Activated CD4-positive, alpha-beta T cell treated with anti-CD3 and anti-CD28 coated beads, Interleukin-2, amount 50 U/mL, for 1 hour (primary cell): Measurements from ENCODE around the gene GALNS.
"Not testable (repeated sequence)": the region's sequence is repeated elsewhere in the genome, so short reads cannot be mapped to it uniquely, and the experiment has no call there.

ENCODE experiments used
- DNase-seq: peaks from one replicate; pipeline ENCODE4 v3.0.0-alpha.2; 2020

The GALNS gene

DNA sequence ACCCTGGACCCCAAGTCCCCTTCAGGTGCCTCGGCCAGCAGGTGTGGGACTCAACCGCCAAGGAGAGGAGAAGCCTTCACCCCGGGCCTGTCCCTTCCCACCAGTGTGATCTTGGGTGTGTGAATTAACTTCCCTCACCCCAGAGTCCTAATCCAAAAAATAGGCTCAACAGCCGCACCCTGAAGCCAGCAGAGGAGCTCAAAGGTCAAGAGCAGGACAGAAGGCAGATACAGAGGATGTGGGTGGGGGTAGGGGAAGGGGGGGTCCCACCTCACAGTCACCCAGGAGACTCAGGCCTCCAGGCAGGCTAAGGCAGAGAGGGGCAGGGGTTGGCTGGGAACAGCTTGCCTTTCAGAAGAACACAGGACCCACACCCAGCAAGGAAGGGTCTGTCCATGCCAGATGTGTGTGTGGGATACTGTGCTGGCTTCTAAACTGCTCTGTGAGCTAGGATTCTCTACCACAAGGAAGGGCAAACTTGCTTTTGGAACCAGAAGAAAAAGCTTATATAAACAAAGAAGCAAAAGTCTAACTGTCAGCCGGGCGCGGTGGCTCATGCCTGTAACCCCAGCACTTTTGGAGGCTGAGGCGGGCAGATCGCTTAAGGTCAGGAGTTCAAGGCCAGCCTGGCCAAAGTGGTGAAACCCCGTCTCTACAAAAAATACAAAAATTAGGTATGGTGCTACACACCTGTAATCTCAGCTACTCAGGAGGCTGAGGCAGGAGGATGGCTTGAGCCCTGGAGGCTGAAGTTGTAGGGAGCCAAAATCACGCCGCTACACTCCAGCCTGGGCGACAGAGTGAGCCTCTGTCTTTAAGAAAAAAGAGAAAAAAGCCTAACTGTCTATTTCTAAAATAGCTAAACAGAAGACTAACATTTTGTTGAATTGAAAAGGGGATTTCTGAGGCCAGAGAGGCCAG, 76.3 kb downstream of the GALNS start:
- no peak for DNase-seq

DNA sequence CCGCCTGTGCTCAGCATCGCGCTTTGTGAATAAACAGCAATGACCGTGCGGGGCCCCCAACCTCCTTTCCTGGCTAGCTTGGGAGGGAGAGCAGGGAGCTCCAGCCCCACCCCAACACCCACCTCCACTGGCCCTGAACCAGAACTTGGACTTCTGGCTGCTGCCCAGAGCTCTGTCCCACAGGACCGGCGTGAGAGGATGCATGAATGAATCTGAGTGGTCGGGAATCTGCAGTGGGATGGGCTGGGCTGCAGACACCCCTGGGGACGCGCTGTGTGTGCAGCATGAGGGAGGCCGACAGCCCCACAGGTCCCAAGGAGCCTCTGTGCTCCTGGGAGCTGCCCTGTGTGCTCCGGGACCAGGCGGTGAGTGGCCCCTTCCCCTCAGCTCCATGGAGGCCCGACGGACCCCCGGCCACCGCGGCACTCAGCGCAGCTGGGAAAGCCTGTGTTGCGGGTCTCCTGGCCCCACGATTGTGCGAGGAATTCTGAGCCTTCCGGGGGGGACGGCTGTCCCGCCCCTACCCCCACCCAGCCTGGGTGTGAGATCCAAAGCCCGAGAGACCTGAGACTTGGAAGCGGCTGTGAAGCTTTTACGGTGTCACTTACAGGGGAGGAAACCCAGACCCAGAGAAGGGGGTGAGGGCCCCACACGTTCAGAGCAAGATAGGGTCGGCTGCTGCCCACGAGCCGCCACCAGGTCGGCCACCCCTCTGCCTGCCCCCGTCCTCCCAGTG, 77.2 kb downstream of the GALNS start:
- DNase-seq: no peak

DNA sequence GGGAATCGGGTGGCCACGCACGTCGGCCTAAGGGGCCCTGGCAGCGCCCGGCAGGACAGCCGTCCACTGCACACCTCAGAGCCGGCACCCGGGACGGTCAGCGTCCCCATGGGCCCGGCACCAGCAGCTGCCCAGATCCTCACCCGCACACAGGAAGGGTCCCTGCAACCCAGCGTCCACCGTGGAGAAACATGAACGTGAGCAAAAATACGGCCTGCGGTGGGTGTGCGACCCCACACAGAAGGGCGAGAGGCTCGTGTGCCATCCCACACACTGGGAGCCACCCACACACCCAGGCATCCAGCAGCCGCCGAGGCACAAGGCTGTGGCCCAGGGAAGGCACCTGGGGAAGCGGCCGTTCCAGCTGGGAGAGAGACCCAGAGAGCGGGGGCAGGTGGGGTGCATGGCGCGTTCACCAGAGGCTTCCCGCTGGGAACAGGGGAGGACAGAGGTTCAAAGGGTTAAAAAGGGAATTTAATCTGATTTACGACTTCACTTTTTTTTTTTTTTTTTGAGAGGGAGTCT, 78.1 kb downstream of the GALNS start:
- no peak for DNase-seq

DNA sequence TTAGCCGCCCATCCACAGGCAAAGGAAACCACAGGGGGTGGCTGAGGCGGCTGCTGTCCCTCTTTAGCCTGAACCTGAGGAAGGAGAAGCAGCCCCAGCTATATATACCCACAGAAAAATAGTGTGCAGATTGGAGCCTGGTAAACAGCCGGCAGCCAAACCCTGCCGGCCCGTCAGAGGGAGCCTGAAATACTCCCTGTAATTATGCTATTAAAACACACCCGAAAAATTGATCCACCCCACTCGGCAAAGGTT, 78.5 kb downstream of the GALNS start:
- DNase-seq: no peak

DNA sequence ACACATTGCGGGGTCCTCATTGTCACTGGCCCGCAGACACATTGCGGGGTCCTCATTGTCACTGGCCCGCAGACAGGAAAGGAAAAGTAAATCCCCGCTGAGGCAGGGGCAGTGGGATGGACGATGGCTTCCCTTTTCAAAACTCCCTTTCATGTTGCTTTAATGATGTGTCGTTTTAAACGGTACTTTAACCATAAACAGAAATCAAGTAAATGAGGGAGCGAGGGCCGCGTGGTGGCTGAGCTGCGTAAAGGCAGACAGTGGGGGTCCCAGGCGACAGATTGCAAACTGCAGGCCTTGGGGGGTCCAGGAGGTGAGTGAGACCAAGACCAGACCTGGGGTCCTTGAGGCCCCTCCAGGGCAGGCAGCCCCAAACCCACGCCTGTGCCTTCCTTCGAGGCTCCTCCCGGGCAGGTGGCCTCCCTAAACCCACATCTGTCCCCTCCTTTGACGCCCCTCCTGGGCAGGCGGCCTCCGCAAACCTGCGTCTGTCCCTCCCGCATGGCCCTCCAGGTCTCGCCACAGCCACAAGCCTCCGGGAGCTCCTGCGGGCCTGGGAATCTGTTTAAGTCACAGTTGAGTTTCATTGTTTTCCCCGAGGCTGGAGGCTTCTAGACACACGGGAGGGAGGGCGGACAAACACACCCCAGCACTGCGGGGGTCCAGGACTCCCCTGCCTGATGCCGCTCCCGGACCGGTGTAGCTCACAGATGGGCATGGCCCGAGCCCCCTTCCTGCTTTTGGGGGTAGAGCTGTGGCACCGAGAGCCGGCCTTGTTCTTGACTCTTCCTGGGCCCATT, 79.1 kb downstream of the GALNS start:
- DNase-seq: no peak

DNA sequence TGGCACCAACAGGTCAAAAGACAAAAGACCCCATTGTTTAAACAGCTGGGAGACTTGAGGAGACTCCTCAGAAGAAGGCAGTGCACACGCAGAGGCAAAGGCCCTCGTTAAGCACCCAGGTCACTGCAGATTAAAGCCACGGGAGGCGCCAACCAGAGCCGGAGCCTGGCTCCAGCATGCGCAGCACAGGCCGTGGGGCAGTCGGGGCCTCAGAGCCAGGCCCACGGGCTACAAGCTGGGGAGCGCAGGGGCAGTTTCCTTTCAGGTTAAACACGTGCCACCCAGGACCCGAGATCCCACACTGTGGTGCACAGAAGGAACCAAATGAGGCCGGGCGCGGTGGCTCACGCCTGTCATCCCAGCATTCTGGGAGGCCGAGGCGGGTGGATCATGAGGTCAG, 80.9 kb downstream of the GALNS start:
- no peak for DNase-seq

DNA sequence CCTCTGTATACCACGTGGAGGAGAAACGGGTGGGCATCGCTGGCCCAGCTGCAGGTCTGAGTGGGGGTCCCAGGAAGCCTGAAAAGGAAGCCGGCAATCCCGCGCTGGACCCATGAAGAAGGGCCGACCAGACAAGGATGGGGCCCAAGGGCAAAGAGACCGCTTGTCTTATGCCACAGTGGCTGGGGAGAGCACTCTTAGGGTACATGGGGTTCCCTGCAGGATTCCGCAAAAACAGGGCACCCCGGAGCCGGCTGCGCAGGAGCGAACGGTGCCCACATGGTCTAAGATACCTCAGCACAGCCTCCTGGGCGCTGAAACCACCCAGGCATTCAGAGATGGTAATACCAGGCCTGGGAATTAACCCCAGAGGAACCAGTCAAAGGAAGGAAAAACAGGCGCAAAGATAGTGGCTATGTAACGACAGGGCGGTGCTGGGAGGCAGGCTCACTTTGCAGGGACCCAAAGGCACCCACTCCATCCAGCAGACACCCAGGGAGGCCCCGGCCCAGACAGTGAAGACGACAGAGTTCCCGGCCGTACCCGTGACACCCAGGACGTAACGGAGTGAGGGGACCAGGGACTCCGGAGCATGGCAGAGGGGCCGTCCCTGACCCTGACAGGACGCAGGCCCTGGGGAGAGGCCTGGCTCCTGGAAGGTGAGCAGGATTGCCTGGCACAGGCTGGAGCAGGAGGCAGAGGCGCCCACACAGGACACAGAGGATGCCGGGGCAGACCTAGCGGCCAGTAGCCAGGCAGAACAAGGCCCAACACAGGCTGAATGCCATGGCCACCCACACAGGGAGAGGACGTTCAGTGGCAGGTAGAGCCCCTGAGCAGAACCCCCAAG, 82.0 kb downstream of the GALNS start:
- no peak for DNase-seq

DNA sequence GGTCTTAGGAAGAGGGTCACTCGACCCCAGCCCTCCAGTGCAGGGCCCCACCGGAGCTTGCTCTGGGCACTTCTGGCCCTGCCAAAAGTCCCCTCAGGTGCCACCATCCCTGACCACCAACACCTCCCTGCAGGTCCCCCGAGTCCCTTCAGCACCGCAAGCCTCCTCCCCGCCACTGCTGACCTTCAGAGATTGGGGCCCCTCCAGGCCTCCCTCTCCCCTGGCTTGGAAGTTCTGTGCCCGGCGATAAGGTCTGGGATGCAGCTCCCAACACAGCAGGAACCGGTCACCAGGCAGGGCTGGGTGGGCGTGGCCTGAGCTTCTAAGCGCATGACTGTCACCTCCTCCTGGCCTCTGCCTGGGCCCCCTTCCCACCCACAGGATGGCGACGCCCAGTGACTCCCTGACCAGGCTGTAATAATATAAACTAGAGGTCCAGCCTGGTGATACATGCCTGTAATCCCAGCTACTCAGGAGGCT, 82.9 kb downstream of the GALNS start:
- DNase-seq: no peak

DNA sequence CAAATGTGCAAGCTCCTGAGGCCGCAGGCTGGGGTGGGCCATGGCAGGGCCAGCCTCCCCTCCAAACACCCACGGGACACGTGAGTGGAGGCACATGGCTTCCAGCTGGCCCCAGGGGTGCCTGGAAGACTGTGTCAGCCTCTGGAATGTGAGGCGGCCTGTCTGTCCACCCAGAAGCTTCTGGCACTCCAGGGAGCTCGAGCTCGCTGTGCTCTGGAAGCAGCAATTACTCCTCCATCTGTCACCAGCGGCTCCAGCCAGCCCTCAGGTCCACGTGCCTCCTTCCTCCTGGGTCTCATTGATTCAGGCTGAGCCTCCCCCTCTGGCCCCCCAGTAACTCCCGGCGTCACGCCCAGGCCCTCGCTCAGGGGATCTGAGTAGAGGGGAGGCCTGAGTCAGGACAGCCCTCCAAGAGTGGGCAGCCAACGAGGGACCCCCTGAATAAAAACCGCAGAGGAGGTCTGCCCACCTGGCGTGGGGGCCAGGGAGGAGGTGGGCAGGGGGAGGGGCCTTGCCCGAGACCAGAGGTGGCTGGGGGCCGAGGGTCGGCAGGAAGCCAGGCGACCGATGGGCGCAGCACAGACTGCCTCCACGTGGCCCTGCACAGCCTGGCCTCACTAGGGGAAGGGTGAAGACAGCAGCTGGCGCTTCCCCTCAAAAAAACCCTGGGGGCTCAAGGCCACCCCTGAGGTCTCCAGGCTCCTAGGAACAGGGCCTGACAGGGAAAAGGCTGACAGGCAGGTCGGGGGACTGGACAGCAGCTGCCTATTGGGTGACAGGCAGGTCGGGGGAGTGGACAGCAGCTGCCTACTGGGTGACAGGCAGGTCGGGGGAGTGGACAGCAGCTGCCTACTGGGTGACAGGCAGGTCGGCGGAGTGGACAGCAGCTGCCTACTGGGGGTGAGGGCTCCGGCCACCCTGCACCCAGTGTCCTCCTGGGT, 83.6 kb downstream of the GALNS start:
- no peak for DNase-seq

DNA sequence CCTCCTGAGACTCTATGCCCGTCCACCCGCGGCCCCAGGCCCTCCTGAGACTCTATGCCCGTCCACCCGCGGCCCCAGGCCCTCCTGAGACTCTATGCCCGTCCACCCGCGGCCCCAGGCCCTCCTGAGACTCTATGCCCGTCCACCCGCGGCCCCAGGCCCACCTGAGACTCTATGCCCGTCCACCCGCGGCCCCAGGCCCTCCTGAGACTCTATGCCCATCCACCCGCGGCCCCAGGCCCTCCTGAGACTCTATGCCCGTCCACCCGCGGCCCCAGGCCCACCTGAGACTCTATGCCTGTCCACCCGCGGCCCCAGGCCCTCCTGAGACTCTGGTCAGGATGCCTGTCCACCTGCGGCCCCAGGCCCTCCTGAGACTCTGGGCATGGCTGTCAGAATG, 85.0 kb downstream of the GALNS start:
- DNase-seq: not testable (repeated sequence)

DNA sequence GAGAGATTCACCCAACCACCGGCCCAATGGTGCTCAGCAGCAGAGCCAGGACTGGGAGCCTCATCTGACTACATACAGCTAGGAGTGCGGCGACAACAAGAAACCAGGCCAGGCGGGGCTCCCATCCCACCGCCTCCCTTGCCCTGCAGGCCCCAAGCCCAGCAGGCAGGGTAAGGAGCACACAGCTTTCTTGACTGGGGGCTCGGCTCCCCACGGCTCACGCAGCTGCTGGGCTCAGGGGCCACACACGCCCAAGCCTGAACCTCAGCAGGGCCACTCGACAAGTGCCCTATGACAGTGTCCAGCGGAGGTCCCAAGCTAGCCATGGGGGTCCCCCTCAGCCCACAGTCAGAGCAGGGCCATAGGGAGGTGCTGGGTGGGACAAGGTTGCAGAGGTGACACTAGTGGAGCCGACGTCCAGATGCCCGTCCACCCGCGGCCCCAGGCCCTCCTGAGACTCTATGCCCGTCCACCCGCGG, 85.4 kb downstream of the GALNS start:
- no peak for DNase-seq

DNA sequence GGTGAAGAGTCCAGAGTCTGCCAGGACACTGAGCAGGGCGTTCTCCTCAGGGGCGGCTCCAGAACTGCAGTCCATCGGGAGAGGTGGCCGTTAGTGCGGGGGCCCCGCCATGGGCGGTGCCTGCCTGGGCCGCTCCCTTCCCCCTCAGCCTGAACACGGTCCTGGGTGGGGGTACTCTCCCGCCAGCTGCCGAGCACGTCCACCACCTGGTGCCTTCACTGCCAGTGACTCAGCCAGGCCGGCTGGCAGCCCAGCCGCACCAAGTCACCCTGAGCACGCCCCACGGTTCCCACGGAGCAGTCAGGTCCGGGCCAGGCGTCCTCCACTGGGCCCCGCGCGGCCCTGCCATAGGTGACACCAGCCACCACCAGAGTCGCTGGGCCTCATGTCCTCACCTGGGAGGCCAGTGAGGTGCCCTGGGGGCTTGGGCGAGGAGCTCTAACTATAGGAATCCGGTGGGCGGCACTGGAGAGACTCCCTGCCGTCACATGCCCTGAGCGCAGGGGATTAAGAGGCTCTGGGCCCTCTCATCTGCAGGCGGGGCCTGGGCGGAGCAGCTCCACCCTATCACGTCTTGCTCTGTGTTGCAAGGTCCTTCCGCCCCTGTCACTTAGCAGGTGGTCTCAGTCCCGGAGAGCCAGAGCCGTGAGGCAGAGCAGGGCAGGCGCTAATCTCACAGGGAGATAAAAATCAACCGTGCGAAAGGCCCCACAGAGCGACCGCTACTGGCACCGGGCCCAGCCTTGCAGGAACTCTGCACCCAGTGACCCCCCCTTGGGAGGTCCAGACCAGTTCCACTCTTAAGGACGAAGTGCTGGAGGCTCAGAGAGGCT, 86.1 kb downstream of the GALNS start:
- no peak for DNase-seq

DNA sequence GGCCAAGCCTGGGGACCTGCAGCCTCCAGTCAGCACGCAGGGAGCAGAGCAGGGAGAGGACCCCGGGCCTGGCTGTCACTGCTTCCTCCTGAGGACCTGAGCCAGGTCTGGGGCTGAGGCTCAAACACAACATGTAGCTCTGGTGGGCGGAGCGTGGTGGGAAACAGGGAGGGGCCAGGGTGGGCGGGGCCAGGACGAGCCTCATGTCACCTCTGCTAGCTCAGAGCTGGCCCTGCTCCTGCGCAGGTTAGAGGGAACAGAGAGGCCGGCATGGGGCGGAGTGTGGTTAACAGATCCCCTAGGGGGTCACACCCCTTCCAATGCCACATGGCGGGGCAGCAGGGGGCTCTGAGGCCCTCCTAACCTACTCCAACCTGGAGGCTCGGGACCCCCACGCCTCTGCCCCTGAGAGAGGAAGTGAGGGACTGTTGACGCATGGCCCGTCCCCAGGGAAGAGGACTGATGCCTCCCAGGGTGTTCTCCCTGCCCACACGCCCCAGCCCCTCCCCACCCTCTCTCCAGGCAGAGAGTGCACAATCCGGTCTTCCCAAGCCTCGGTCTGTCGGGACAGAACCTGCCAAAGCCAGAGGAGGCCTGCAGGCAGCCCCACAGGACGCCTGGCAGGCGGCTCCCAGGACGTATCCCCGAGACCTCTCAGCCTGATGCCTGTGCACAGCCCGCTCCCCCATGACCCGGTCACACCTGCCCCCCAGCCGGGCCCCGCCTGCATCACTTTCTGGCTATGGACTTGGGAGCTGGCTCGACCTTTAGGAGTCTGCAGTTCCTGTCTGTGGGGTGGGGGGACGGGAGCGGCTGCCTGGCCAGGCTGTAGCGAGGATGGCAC, 86.9 kb downstream of the GALNS start:
- DNase-seq: no peak

DNA sequence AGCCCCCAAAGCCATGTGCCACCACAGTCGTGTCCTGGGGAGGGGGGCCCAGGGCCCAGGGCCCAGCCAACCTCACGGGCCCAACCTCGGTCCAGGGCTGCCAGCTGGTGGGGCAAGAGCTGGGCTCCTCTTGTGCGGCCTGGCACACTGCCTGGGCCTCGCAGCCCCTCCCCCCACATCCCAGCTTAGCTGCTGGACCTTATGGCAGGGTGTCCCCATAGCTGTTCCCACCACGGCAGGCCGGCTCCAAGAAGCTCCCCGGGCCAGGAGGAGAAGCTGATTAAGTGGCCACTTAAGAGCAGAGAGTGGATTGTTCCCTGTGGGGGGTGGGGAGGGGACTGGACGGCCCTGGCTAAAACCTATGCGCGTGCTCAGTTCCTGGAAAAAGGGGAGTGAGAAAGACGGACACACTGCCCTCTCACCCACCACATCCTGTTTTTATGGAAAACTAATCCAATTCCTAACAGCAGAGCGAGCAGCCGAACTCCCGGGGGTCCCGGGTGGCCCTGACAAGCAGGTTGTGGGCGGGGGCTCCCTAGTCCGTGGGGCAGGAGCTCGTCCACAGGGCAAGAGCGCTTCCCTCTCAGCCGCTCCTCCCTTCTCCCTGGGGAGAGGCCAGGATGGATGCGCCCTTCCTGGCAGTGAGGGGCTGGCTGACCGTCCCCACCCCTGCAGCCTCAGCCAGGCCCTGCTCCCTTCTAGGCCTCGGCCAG, 88.5 kb downstream of the GALNS start:
- DNase-seq: no peak

DNA sequence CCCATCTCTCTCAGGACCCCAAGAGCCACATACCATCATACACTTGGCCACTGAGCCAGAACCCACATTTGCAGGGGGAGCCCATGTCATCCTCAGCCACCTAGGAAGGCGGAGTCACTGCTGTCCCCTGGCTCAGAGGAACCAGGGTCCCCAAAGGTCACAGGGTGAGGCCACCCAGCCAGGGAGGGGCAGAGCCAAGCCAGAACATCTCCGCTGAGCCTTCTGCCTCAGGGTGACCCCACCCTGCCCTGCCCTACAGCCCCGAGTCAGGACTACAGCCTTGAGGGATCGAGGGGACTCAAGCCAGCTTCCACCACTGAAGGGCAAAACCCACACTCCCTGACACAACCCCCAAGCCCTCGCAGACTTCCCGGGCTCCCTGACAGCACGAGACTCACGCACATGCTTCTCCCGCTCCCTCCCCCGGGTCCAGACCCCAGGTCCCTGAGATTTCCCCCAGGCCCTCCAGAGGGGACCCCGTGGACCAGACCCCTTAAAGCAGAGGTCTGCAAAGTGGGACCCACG, 89.1 kb downstream of the GALNS start:
- DNase-seq: no peak

DNA sequence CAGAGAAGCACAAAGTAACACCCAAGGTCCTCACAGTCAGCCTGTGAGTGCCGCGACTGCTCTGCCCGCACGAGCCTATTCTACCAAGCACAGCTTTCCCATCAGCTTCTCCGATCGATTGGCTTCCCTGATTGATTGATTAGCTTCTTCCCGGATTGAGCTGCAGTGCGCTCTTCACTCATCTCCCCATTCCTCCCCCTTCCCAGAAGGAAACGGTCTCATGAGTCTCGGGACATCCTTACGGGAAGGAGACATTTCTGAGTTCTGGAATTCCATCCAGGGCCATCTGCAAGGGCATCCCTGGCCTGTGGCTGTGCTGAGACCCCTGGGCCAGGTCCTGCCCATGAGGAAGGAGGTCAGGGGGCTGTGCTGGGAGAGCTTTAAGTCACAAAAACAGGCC, 89.8 kb downstream of the GALNS start:
- DNase-seq: no peak

DNA sequence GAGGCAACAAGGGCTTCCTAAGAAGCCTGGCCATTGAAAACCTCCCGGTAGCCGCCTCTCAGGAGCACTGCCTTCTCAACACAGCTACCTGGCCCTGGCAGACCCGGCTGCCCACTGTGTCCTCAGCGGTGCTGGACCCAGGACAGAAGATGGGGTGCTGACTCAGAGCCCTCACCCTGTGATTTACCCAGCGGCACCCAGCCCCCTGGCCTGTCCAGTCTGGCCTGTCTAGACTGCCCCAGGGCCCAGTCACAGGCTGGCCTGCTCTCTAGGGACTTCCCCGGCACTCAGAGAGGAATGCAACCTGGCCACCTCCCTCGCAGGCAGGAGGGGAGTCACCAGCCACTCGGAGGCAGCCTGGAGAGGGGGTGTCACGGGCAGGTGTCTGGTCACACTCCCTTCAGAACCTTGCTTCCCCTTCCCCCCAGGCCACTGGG, 91.8 kb downstream of the GALNS start:
- no peak for DNase-seq

DNA sequence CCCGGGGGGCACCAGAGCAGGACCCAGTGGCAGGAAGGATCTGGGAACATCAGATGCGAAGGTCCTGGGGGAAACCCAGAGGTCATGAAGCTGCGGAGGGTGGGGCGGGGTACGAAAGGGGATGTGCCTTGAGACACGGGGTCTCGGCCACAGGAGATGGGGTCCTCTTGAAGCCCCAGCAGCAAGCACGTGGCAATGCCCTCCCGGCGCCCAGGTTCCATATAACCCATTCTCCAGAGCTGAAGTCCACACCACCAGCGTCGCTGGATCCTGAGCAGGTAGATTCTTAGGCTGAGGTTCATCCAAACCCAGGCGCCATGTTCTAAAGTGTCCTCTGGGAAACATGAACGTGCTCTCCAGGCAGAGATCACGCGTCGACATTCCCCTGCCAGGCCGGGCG, 92.7 kb downstream of the GALNS start:
- DNase-seq: no peak
